Osteocyte (in vitro differentiated cells): ENCODE measurements around the gene DCUN1D1. TPM values are rescaled to one million over a fixed set of nuclear protein-coding genes. Genes with fewer than 3 reads are reported as not detected.

Experiments used
- DNase-seq: peaks from one replicate; pipeline ENCODE4 v3.0.0; 2021; ENCODE audit warnings: mixed read lengths; ENCODE audit not compliant: unreplicated experiment; ENCODE audit errors: extremely low spot score
- H3K27ac Mint-ChIP-seq: one replicate; pipeline ENCODE4 v1.8.0; 2021; ENCODE audit warnings: mild to moderate bottlenecking, mixed read lengths; ENCODE audit not compliant: unreplicated experiment
- H3K27me3 Mint-ChIP-seq: one replicate; pipeline ENCODE4 v1.8.0; 2021; ENCODE audit warnings: mixed read lengths; ENCODE audit not compliant: unreplicated experiment
- H3K36me3 Mint-ChIP-seq: one replicate; pipeline ENCODE4 v1.8.0; 2021; ENCODE audit warnings: mixed read lengths; ENCODE audit not compliant: unreplicated experiment
- H3K4me1 Mint-ChIP-seq: one replicate; pipeline ENCODE4 v1.8.0; 2021; ENCODE audit warnings: mixed read lengths; ENCODE audit not compliant: unreplicated experiment
- H3K4me3 Mint-ChIP-seq: one replicate; pipeline ENCODE4 v1.8.0; 2021; ENCODE audit warnings: mild to moderate bottlenecking, moderate library complexity, mixed read lengths; ENCODE audit not compliant: unreplicated experiment
- H3K9me3 Mint-ChIP-seq: one replicate; pipeline ENCODE4 v1.8.0; 2021; ENCODE audit warnings: mixed read lengths; ENCODE audit not compliant: unreplicated experiment
- CTCF ChIP-seq: fragments of 200-600 bp; sonication (generic); IDR thresholded peaks from 2 replicates; pipeline ENCODE4 v1.5.0; 2021; ENCODE audit warnings: antibody characterized with exemption, mild to moderate bottlenecking, moderate library complexity
- total RNA-seq: library from RNA; stranded (reverse); gene quantifications from 2 replicates; pipeline ENCODE4 v1.2.1, GENCODE V29; 2021

Gene DCUN1D1
- total RNA-seq, 1 donor from 2014 or later, result 56.5 TPM

DNA sequence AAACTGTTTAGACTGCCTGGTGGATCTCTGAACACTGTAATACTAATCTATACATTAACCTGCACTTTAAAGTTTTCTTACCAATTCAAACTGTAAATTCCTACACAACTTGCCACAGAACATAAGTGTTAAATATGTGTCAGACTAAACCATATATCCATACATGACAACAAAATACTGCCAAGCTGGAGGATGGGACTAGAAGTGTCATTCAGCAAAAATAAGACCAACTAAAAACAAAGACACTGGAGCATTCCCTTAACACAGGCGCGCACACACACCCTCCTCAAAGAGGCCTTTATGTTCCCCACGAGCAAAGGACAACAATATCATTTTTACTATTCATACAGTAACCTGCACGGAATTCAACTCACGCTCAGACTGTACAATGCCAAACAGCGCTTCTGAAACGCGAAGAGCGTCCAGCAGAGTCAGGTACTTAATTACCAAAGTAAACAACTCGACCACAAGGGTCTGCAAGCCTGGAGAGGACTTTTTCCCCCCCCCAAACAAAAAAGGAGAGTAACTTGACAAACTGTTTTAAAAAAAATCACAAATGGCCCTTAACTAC is 1.1 kb downstream of the DCUN1D1 start:
- H3K27ac Mint-ChIP-seq, result peak overlapping the region; percentile 83
- no peak for TF ChIP-seq CTCF
- DNase-seq, result no peak
- H3K27me3 Mint-ChIP-seq, result no peaks in the 10 kb centered on the region
- H3K36me3 Mint-ChIP-seq, result no peaks in the 10 kb centered on the region
- H3K9me3 Mint-ChIP-seq, result no peaks in the 10 kb centered on the region
- peak overlapping the region; percentile 93 for H3K4me3 Mint-ChIP-seq
- peaks cover 19% of the 10 kb centered on the region for H3K4me1 Mint-ChIP-seq

DNA sequence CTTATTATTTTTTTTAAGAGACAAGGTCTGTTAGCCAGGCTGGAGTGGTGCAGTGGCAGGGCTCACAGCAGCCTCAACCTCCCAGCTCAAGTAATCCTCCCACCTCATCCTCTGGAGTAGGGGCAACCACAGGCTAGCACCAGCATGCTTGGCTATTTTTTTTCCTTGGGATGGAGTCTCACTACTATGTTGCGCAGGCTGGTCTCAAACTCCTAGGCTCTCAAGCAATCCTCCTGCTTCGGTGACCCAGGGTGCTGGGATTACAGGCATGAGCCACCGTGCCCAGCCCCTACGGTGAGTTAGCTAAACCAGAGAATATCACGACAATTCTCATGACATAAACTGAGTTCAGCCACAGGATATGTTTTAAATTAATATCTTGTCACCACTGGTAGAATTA is 2.0 kb downstream of the DCUN1D1 start:
- no peak overlapping the region for H3K27ac Mint-ChIP-seq
- H3K36me3 Mint-ChIP-seq, result no peaks in the 10 kb centered on the region
- no peaks in the 10 kb centered on the region for H3K27me3 Mint-ChIP-seq
- H3K4me1 Mint-ChIP-seq, result peaks cover 19% of the 10 kb centered on the region
- H3K4me3 Mint-ChIP-seq, result no peak overlapping the region
- TF ChIP-seq CTCF, result no peak
- no peaks in the 10 kb centered on the region for H3K9me3 Mint-ChIP-seq
- no peak for DNase-seq

DNA sequence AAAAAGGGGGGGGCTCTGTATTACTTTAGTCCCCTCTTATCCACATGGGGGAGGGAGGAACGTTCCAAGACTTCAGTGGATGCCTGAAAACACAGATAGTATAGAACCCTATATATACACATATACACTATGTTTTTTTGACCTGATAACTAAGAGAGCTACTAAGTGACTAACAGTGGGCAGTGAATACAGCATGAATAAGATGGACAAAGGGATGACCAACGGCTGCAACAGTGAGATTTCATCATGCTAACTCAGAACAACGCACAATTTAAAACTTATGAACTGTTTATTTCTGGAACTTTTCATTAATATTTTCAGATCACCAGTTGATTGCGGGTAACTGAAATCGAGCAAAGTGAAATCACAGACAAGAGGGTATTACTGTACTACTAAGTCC is 7.3 kb downstream of the DCUN1D1 start:
- no peaks in the 10 kb centered on the region for H3K9me3 Mint-ChIP-seq
- TF ChIP-seq CTCF, result no peak
- DNase-seq, result no peak
- H3K36me3 Mint-ChIP-seq, result no peaks in the 10 kb centered on the region
- peaks cover 41% of the 10 kb centered on the region for H3K4me1 Mint-ChIP-seq
- no peak overlapping the region for H3K4me3 Mint-ChIP-seq
- no peaks in the 10 kb centered on the region for H3K27me3 Mint-ChIP-seq
- no peak overlapping the region for H3K27ac Mint-ChIP-seq

GRCh38 chr3:182972387-182972786 is 8.0 kb downstream of the DCUN1D1 start:
- Mint-ChIP-seq H3K4me1 (peaks cover 42% of the 10 kb centered on the region), H3K27ac (no peak overlapping the region), H3K27me3 (no peaks in the 10 kb centered on the region), H3K36me3 (no peaks in the 10 kb centered on the region), H3K9me3 (no peaks in the 10 kb centered on the region), H3K4me3 (no peak overlapping the region)
- no peak for DNase-seq
- TF ChIP-seq CTCF, result no peak

- Mint-ChIP-seq H3K4me1 (peaks cover 44% of the 10 kb centered on the region), H3K9me3 (no peaks in the 10 kb centered on the region), H3K27ac (peak overlapping the region; percentile 70), H3K27me3 (no peaks in the 10 kb centered on the region), H3K4me3 (no peak overlapping the region), H3K36me3 (no peaks in the 10 kb centered on the region)
- no peak for TF ChIP-seq CTCF
- DNase-seq, result no peak
Observed at GRCh38 chr3:182971637-182972036, 8.7 kb downstream of the DCUN1D1 start.
